ENCODE data around the gene INPP4B.

DNA sequence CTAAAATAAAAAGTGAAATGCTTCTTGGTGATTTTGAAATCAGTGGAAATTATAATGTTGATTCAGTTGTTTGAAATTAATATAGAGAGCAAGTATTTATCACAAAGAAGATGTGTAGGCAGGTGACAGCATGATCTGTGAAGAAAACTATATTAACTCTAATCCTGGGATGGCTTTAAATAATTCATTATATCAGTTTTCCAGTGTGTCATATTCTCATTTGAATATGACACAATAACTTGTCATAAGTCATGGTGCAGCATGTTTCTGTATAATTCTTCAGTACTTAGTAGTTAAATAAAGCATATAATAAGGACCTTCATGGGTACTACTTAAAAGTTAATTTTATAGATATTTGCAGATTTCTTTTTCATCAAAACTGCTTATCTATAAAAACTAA lies 573.6 kb downstream of the INPP4B start:
- TF ChIP-seq, protein P1, sequence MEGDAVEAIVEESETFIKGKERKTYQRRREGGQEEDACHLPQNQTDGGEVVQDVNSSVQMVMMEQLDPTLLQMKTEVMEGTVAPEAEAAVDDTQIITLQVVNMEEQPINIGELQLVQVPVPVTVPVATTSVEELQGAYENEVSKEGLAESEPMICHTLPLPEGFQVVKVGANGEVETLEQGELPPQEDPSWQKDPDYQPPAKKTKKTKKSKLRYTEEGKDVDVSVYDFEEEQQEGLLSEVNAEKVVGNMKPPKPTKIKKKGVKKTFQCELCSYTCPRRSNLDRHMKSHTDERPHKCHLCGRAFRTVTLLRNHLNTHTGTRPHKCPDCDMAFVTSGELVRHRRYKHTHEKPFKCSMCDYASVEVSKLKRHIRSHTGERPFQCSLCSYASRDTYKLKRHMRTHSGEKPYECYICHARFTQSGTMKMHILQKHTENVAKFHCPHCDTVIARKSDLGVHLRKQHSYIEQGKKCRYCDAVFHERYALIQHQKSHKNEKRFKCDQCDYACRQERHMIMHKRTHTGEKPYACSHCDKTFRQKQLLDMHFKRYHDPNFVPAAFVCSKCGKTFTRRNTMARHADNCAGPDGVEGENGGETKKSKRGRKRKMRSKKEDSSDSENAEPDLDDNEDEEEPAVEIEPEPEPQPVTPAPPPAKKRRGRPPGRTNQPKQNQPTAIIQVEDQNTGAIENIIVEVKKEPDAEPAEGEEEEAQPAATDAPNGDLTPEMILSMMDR (IDR thresholded peaks at IDR 0.05; ENCODE audit: borderline replicate concordance, extremely low read depth, low read length, poor library complexity, severe bottlenecking), result no peak
- no peak for TF ChIP-seq EZH2 (IDR thresholded peaks at IDR 0.05; ENCODE audit: borderline replicate concordance, low read depth, low read length, severe bottlenecking)

Data from DND-41 (cell line).